Heart left ventricle (tissue), 16 donors: ENCODE data around the gene CACNA1F. TPM values are rescaled to one million over a fixed set of nuclear protein-coding genes. Genes with fewer than 3 reads are reported as not detected.

ENCODE experiments used
- ATAC-seq, 4 donors: fragments of 200-7000 bp; cut with Tn5 transposase; one replicate each; pipeline ENCODE4 v1.9.1; 2020 to 2022; ENCODE audit warnings: moderate library complexity in 4 of 4, mild to moderate bottlenecking in 3 of 4, moderate number of reproducible peaks in 1 of 4
- DNase-seq, 5 donors: peaks; one replicate each; pipeline ENCODE4 v3.0.0-alpha.2; 2020
- H3K27ac ChIP-seq, 12 donors: fragments of 200-600 bp; sonication (generic) in 4 of 12; one replicate each; pipeline versions ENCODE4 v1.5.0 to v1.8.0; 2016 to 2022; ENCODE audit warnings: mild to moderate bottlenecking in 2 of 12
- H3K27me3 ChIP-seq, 9 donors: fragments of 200-600 bp; sonication (generic) in 2 of 9; one replicate each; pipeline versions ENCODE4 v1.5.1 to v1.8.0; 2016 to 2022; ENCODE audit warnings: mild to moderate bottlenecking in 3 of 9
- H3K36me3 ChIP-seq, 9 donors: fragments of 200-600 bp; sonication (generic) in 2 of 9; one replicate each; pipeline versions ENCODE4 v1.5.0 to v1.8.0; 2018 to 2022; ENCODE audit warnings: mild to moderate bottlenecking in 2 of 9
- H3K4me1 ChIP-seq, 12 donors: fragments of 200-600 bp; sonication (generic) in 4 of 12; one replicate each; pipeline versions ENCODE4 v1.5.0 to v1.8.0; 2016 to 2022; ENCODE audit warnings: mild to moderate bottlenecking in 3 of 12
- H3K4me3 ChIP-seq, 12 donors: fragments of 200-600 bp; sonication (generic) in 4 of 12; one replicate each; pipeline versions ENCODE4 v1.5.0 to v1.8.0; 2017 to 2022; ENCODE audit warnings: mild to moderate bottlenecking in 9 of 12, moderate library complexity in 4 of 12
- H3K9me3 ChIP-seq, 12 donors: fragments of 200-600 bp; sonication (generic) in 4 of 12; one replicate each; pipeline versions ENCODE4 v1.5.0 to v1.8.0; 2016 to 2022; ENCODE audit warnings: mild to moderate bottlenecking in 1 of 12
- CTCF ChIP-seq, 12 donors: fragments of 200-600 bp; sonication (generic) in 4 of 12; IDR thresholded peaks; one replicate each; pipeline versions ENCODE4 v1.5.0 to v1.8.0; 2018 to 2022; ENCODE audit warnings: antibody characterized with exemption in 12 of 12, mild to moderate bottlenecking in 5 of 12
- POLR2A ChIP-seq, 2 donors: fragments of 450-650 bp; IDR thresholded peaks; one replicate each; pipeline ENCODE4 v1.6.1; 2017; ENCODE audit warnings: antibody characterized with exemption in 2 of 2, mild to moderate bottlenecking in 2 of 2, moderate library complexity in 2 of 2
- WGBS, 4 donors: extraction: QIAGEN DNeasy Blood & Tissue Kit in 2 of 4; methylation state at CpG; one replicate each; pipeline versions ENCODE4 v1.1.5 to v1.1.7; 2013 to 2018; 5-methylcytosine and 5-hydroxymethylcytosine counted together
- intact Hi-C, 10 donors: fragments of 100-400 bp; cut with DNase I; formaldehyde crosslinking; loops; one replicate each; pipeline versions ENCODE4 v1.11.1 to v1.14.2; 2022
- polyA plus RNA-seq, 2 donors: library from polyadenylated mRNA; stranded (reverse); fragments of 200-250 nt; gene quantifications; one replicate each; pipeline ENCODE4 v1.2.3, GENCODE V29; 2013
- total RNA-seq, 9 donors: library from RNA; depleted of rRNA in 2 of 9; stranded (reverse); fragments of >200 nt in 2 of 9; fragmentation: NEBNext Ultra II Directional in 3 of 9; extraction: Animal tissue kit (Norgen Biotek cat#: 25700) in 3 of 9; gene quantifications; one replicate each; pipeline versions ENCODE4 v1.1.0 to v1.2.4, GENCODE V29; 2016 to 2023
- donor health status: ischemic (EF 13 %, LVEDD 7.1; RV severe dilation, severe dysfunction).
- donor health status: healthy with polysubstance abuse.
- donor health status: DM: no; HTN: yes; CAD: no.
- donor health status: DM: no; HTN: no; CAD: no.
- donor health status: ischemic (EF 25% LVEDD 6.9; RV normal size, moderate dysfunction).
- donor health status: ischemic (EF 25% LVEDD 5.7; RV mildly dilated, moderate dysfunction).
- donor health status: healthy.
- donor health status: DM: yes; HTN: yes; CAD: no.
- donor health status: ischemic (EF 35%, LVEDD 5.7; RV mildly dilated, moderate dysfunction).
- donor health status: nonischemic (EF 11% LVEDD 7.7; RV severe dilation, severe dysfunction).
- donor health status: DM: yes; HTN: yes; CAD: no.
- donor health status: PGD.
- donor health status: ischemic (EF 29% LVEDD 5.4; RV normal size, mild dysfunction).
- donor health status: nonischemic (EF 23%, LVEDD 6.1; RV moderate dilation, normal function).

Gene CACNA1F
- total and polyA plus RNA-seq, 11 donors = 0.04 to 0.37 (median 0.07) TPM; not detected in 3

GRCh38 chrX:49172280-49172780, 60.8 kb downstream of the CACNA1F start:
- WGBS, 4 donors = 0 to 63% (median 23%) methylated on average over 16 to 37 of the region's 37 CpGs
- intact Hi-C loops = no loop called here
- peak overlapping the region; percentile 49 to 82 (median 62) for H3K4me3 ChIP-seq
- DNase-seq (peak; percentile 68 to 77 (median 71)), ATAC-seq (peak; percentile 49 to 76 (median 73))
- H3K27me3 ChIP-seq = no peaks in the 10 kb centered on the region
- H3K27ac ChIP-seq = peak overlapping the region; percentile 11 to 92 (median 84)
- peaks cover 0 to 16% (median 7%) of the 10 kb centered on the region in 9 donors for H3K36me3 ChIP-seq
- TF ChIP-seq CTCF (IDR thresholded peaks at IDR 0.05) (no peak), POLR2A (IDR thresholded peaks at IDR 0.05) (no peak)
- peaks cover 0 to 24% (median 6%) of the 10 kb centered on the region in 12 donors for H3K4me1 ChIP-seq
- peaks cover 0 to 4% (median 0%) of the 10 kb centered on the region in 12 donors for H3K9me3 ChIP-seq

- H3K27me3 ChIP-seq = no peaks in the 10 kb centered on the region
- DNase-seq (peak in 4 of 5 donors; percentile 54 to 73 (median 62)), ATAC-seq (peak in 3 of 4 donors; percentile 10 to 55 (median 23))
- intact Hi-C loops = no loop called here
- peaks cover 0 to 4% (median 0%) of the 10 kb centered on the region in 12 donors for H3K9me3 ChIP-seq
- TF ChIP-seq POLR2A (IDR thresholded peaks at IDR 0.05) (peak in 1 of 2 donors; percentile 39), CTCF (IDR thresholded peaks at IDR 0.05) (no peak)
- WGBS, 4 donors = 0 to 60% (median 25%) methylated on average over 16 to 46 of the region's 46 CpGs
- peaks cover 0 to 24% (median 6%) of the 10 kb centered on the region in 12 donors for H3K4me1 ChIP-seq
- peaks cover 0 to 16% (median 7%) of the 10 kb centered on the region in 9 donors for H3K36me3 ChIP-seq
- H3K27ac ChIP-seq = peak within 1 kb of the TSS; percentile 11 to 92 (median 84)
- H3K4me3 ChIP-seq = peak within 1 kb of the TSS; percentile 49 to 82 (median 62)
Observed at GRCh38 chrX:49171752-49172279, 61.3 kb downstream of the CACNA1F start, which contains the start of gene PLP2. TSS of gene PLP2 (plus strand) at chrX:49171898. CDS start at chrX:49172001, 103 bp downstream.

GRCh38 chrX:49167740-49168108, 65.4 kb downstream of the CACNA1F start:
- TF ChIP-seq CTCF (IDR thresholded peaks at IDR 0.05) (no peak), POLR2A (IDR thresholded peaks at IDR 0.05) (no peak)
- Histone ChIP-seq H3K27me3 (no peaks in the 10 kb centered on the region), H3K36me3 (no peaks in the 10 kb centered on the region), H3K27ac (peak overlapping the region; percentile 90 to 99 (median 93)), H3K9me3 (peaks cover 0 to 4% (median 0%) of the 10 kb centered on the region in 12 donors), H3K4me3 (peak overlapping the region in 11 of 12 donors; percentile 24 to 59 (median 47)), H3K4me1 (peaks cover 0 to 26% (median 5%) of the 10 kb centered on the region in 12 donors)
- 37 to 74% (median 51%) methylated on average over 3 of the region's 3 CpGs for WGBS, 4 donors
- intact Hi-C loops = loop anchor here in 2 of 10 donors (2.0 to 5.0 kb wide), 2 partner anchors 19 to 125 kb away; partner anchors contain the start of genes PRICKLE3 (in 1 of the 2) and TFE3 (in 1 of the 2)
- DNase-seq = no peak
- ATAC-seq = peak in 1 of 4 donors; percentile 6
